Measurements from ENCODE around the gene LSAMP.

The LSAMP gene

GRCh38 chr3:116030131-116030850 is 415.0 kb downstream of the LSAMP start:
- H3K36me3 ChIP-seq (ENCODE audit: insufficient read depth, low read length) = no peaks in the 10 kb centered on the region
- TF ChIP-seq EZH2 (IDR thresholded peaks at IDR 0.05; ENCODE audit: borderline replicate concordance, low read depth, low read length, severe bottlenecking) (no peak), CTCF (IDR thresholded peaks at IDR 0.05; ENCODE audit: borderline replicate concordance, extremely low read depth, low read length, poor library complexity, severe bottlenecking) (no peak)
- ATAC-seq (ENCODE audit: insufficient read depth, low read depth) (no peak), DNase-seq (no peak)
- H3K27ac ChIP-seq (ENCODE audit: low read length) = no peak overlapping the region
- H3K4me2 ChIP-seq (ENCODE audit: insufficient read depth, low read length) = no peak overlapping the region
- no peaks in the 10 kb centered on the region for H3K27me3 ChIP-seq (ENCODE audit: insufficient read depth, low read length, poor library complexity)
- no peak overlapping the region for H3K4me3 ChIP-seq (ENCODE audit: low read depth in 1 of 2, low read length in 2 of 2)
- no peaks in the 10 kb centered on the region for H4K20me1 ChIP-seq (ENCODE audit: insufficient read depth, low read length)
- H3K4me1 ChIP-seq (ENCODE audit: insufficient read depth, low read length) = no peaks in the 10 kb centered on the region
- H3K9ac ChIP-seq (ENCODE audit: low read depth, low read length) = no peak overlapping the region
- no peak overlapping the region for H2AFZ ChIP-seq (ENCODE audit: low read depth, low read length)
- no peaks in the 10 kb centered on the region for H3K9me3 ChIP-seq (ENCODE audit: insufficient read depth, low read length, severe bottlenecking)
- no peaks in the 10 kb centered on the region for H3K79me2 ChIP-seq (ENCODE audit: insufficient read depth, low read length)

DNA sequence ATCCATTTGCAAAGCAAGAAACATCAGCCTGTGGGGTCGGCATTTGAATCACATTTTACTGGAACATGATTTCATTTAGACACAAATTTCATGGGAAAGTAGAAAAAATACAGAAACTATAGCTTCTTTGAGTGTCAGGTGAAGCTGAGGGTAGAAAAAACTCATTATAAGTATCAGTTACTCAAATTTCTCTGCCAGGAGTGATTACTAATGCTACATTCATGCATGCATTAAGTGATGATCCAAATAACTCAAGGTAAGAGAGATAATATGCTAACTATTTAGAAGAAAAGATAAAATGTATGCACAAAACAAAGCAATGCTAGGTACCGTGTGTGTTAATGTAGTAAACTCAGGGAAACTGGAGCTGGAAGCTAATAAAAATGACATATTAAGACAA is 416.0 kb downstream of the LSAMP start:
- no peaks in the 10 kb centered on the region for H3K4me1 ChIP-seq (ENCODE audit: insufficient read depth, low read length)
- DNase-seq (no peak), ATAC-seq (ENCODE audit: insufficient read depth, low read depth) (no peak)
- H3K4me3 ChIP-seq (ENCODE audit: low read depth in 1 of 2, low read length in 2 of 2) = no peak overlapping the region
- no peak overlapping the region for H2AFZ ChIP-seq (ENCODE audit: low read depth, low read length)
- no peak overlapping the region for H3K9ac ChIP-seq (ENCODE audit: low read depth, low read length)
- no peak overlapping the region for H3K4me2 ChIP-seq (ENCODE audit: insufficient read depth, low read length)
- no peaks in the 10 kb centered on the region for H3K27me3 ChIP-seq (ENCODE audit: insufficient read depth, low read length, poor library complexity)
- H3K79me2 ChIP-seq (ENCODE audit: insufficient read depth, low read length) = no peaks in the 10 kb centered on the region
- no peak overlapping the region for H3K27ac ChIP-seq (ENCODE audit: low read length)
- no peaks in the 10 kb centered on the region for H3K9me3 ChIP-seq (ENCODE audit: insufficient read depth, low read length, severe bottlenecking)
- H4K20me1 ChIP-seq (ENCODE audit: insufficient read depth, low read length) = no peaks in the 10 kb centered on the region
- TF ChIP-seq CTCF (IDR thresholded peaks at IDR 0.05; ENCODE audit: borderline replicate concordance, extremely low read depth, low read length, poor library complexity, severe bottlenecking) (no peak), EZH2 (IDR thresholded peaks at IDR 0.05; ENCODE audit: borderline replicate concordance, low read depth, low read length, severe bottlenecking) (no peak)
- no peaks in the 10 kb centered on the region for H3K36me3 ChIP-seq (ENCODE audit: insufficient read depth, low read length)

DNA sequence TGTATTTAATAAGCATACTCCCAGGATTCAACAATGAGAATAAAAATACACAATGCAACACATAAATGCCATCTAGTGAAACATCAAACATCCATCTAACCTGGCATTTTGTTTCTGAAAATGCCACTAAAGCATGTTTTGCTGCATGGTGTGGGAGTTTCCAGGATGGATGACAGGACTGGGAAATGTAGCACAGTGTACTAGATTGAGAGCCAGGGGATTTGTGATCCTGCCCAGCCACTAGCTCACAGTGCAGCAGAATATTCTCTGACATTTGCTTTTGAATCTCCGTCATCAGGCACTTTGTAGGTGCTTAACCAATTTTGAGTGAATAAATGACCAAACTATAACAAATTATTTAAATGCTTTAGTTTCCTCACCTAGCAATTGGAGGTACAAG is 417.1 kb downstream of the LSAMP start:
- Histone ChIP-seq H3K27me3 (ENCODE audit: insufficient read depth, low read length, poor library complexity) (no peaks in the 10 kb centered on the region), H3K79me2 (ENCODE audit: insufficient read depth, low read length) (no peaks in the 10 kb centered on the region), H3K4me1 (ENCODE audit: insufficient read depth, low read length) (no peaks in the 10 kb centered on the region), H2AFZ (ENCODE audit: low read depth, low read length) (no peak overlapping the region), H3K4me2 (ENCODE audit: insufficient read depth, low read length) (no peak overlapping the region), H3K4me3 (ENCODE audit: low read depth in 1 of 2, low read length in 2 of 2) (no peak overlapping the region), H3K36me3 (ENCODE audit: insufficient read depth, low read length) (no peaks in the 10 kb centered on the region), H3K9me3 (ENCODE audit: insufficient read depth, low read length, severe bottlenecking) (no peaks in the 10 kb centered on the region), H4K20me1 (ENCODE audit: insufficient read depth, low read length) (no peaks in the 10 kb centered on the region), H3K27ac (ENCODE audit: low read length) (no peak overlapping the region), H3K9ac (ENCODE audit: low read depth, low read length) (no peak overlapping the region)
- DNase-seq (no peak), ATAC-seq (ENCODE audit: insufficient read depth, low read depth) (no peak)
- TF ChIP-seq CTCF (IDR thresholded peaks at IDR 0.05; ENCODE audit: borderline replicate concordance, extremely low read depth, low read length, poor library complexity, severe bottlenecking) = no peak

Measured in DND-41 (cell line).